Measurements from ENCODE around the gene LMLN. TPM values are rescaled to one million over a fixed set of nuclear protein-coding genes. Genes with fewer than 3 reads are reported as not detected.

LMLN gene
- total and polyA plus RNA-seq, 2 donors (not counting 1 experiment from before 2014, with no cell fraction given), result 6.6 to 7.1 TPM

GRCh38 chr3:198027799-198028390 lies 67.9 kb downstream of the LMLN start:
- Histone ChIP-seq H3K27ac (ENCODE audit: insufficient read depth, low read length) (no peak overlapping the region), H3K4me1 (ENCODE audit: control insufficient read depth, extremely low read depth, insufficient read depth, low read length) (no peaks in the 10 kb centered on the region), H3K4me2 (ENCODE audit: extremely low read depth, insufficient read depth, low read length) (no peak overlapping the region), H2AFZ (ENCODE audit: low read length) (no peak overlapping the region), H3K79me2 (ENCODE audit: control insufficient read depth, insufficient read depth, low read length) (no peaks in the 10 kb centered on the region), H4K20me1 (ENCODE audit: control insufficient read depth, extremely low read depth, insufficient read depth, low read length) (no peaks in the 10 kb centered on the region), H3K27me3 (ENCODE audit: control insufficient read depth, insufficient read depth, low read length) (no peaks in the 10 kb centered on the region), H3K9ac (ENCODE audit: insufficient read depth, low read length) (no peak overlapping the region), H3K9me3 (ENCODE audit: control insufficient read depth, insufficient read depth, low read depth, low read length) (no peaks in the 10 kb centered on the region), H3K36me3 (ENCODE audit: control insufficient read depth, insufficient read depth, low read length) (peaks cover 1% of the 10 kb centered on the region), H3K4me3 (replicated peaks in 1 of 4; ENCODE audit: control extremely low read depth in 1 of 4, insufficient read depth in 1 of 4, low read depth in 3 of 4, low read length in 4 of 4) (no peak overlapping the region)
- no peak for DNase-seq (ENCODE audit: low read depth in 2 of 2)
- no peak for TF ChIP-seq EZH2 (IDR thresholded peaks at IDR 0.05; ENCODE audit: low read length, missing control alignments)
- TF ChIP-seq, protein P1, sequence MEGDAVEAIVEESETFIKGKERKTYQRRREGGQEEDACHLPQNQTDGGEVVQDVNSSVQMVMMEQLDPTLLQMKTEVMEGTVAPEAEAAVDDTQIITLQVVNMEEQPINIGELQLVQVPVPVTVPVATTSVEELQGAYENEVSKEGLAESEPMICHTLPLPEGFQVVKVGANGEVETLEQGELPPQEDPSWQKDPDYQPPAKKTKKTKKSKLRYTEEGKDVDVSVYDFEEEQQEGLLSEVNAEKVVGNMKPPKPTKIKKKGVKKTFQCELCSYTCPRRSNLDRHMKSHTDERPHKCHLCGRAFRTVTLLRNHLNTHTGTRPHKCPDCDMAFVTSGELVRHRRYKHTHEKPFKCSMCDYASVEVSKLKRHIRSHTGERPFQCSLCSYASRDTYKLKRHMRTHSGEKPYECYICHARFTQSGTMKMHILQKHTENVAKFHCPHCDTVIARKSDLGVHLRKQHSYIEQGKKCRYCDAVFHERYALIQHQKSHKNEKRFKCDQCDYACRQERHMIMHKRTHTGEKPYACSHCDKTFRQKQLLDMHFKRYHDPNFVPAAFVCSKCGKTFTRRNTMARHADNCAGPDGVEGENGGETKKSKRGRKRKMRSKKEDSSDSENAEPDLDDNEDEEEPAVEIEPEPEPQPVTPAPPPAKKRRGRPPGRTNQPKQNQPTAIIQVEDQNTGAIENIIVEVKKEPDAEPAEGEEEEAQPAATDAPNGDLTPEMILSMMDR (conservative IDR thresholded peaks at IDR 0.05 in 1 of 2, IDR thresholded peaks at IDR 0.05 in 1 of 2; ENCODE audit: low read depth in 1 of 2, low read length in 2 of 2), result no peak

DNA sequence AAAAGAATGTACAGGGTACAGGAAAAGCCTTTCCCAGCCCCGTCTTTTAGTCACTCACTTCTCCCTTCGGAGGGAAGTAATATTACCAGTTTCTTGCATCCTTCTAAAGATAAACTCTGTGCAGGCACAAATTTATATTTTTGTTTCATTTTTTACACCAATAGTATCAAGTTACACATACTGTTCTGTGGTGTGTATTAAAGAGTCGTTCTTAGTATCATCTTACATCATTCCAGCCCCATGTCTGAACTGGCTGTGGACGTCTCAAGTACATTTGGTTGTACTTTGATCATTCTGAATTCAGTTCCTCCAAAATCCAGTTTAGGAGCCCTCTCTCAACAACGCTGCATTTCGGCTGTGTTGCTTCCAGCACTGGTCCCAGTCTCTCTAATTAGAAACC lies 68.7 kb downstream of the LMLN start:
- no peaks in the 10 kb centered on the region for H3K27me3 ChIP-seq (ENCODE audit: control insufficient read depth, insufficient read depth, low read length)
- H2AFZ ChIP-seq (ENCODE audit: low read length), result no peak overlapping the region
- H3K4me2 ChIP-seq (ENCODE audit: extremely low read depth, insufficient read depth, low read length), result no peak overlapping the region

GRCh38 chr3:198030125-198030524 lies 70.1 kb downstream of the LMLN start:
- DNase-seq (ENCODE audit: low read depth in 2 of 2), result no peak
- H4K20me1 ChIP-seq (ENCODE audit: control insufficient read depth, extremely low read depth, insufficient read depth, low read length), result no peaks in the 10 kb centered on the region

More for the DNA sequence above, 68.7 kb downstream of the LMLN start:
- Histone ChIP-seq H4K20me1 (ENCODE audit: control insufficient read depth, extremely low read depth, insufficient read depth, low read length) (no peaks in the 10 kb centered on the region), H3K9ac (ENCODE audit: insufficient read depth, low read length) (no peak overlapping the region), H3K79me2 (ENCODE audit: control insufficient read depth, insufficient read depth, low read length) (no peaks in the 10 kb centered on the region), H3K36me3 (ENCODE audit: control insufficient read depth, insufficient read depth, low read length) (peaks cover 1% of the 10 kb centered on the region), H3K4me1 (ENCODE audit: control insufficient read depth, extremely low read depth, insufficient read depth, low read length) (no peaks in the 10 kb centered on the region), H3K27ac (ENCODE audit: insufficient read depth, low read length) (no peak overlapping the region), H3K4me3 (replicated peaks in 1 of 4; ENCODE audit: control extremely low read depth in 1 of 4, insufficient read depth in 1 of 4, low read depth in 3 of 4, low read length in 4 of 4) (no peak overlapping the region), H3K9me3 (ENCODE audit: control insufficient read depth, insufficient read depth, low read depth, low read length) (no peaks in the 10 kb centered on the region)
- TF ChIP-seq, protein P1 (conservative IDR thresholded peaks at IDR 0.05 in 1 of 2, IDR thresholded peaks at IDR 0.05 in 1 of 2; ENCODE audit: low read depth in 1 of 2, low read length in 2 of 2), result no peak
- no peak for TF ChIP-seq EZH2 (IDR thresholded peaks at IDR 0.05; ENCODE audit: low read length, missing control alignments)
- peak; percentile 56 to 88 for DNase-seq (ENCODE audit: low read depth in 2 of 2)

More at GRCh38 chr3:198030125-198030524, 70.1 kb downstream of the LMLN start:
- Histone ChIP-seq H3K27me3 (ENCODE audit: control insufficient read depth, insufficient read depth, low read length) (no peaks in the 10 kb centered on the region), H3K36me3 (ENCODE audit: control insufficient read depth, insufficient read depth, low read length) (peaks cover 1% of the 10 kb centered on the region), H3K4me1 (ENCODE audit: control insufficient read depth, extremely low read depth, insufficient read depth, low read length) (no peaks in the 10 kb centered on the region), H3K79me2 (ENCODE audit: control insufficient read depth, insufficient read depth, low read length) (no peaks in the 10 kb centered on the region), H3K9ac (ENCODE audit: insufficient read depth, low read length) (no peak overlapping the region), H3K4me3 (replicated peaks in 1 of 4; ENCODE audit: control extremely low read depth in 1 of 4, insufficient read depth in 1 of 4, low read depth in 3 of 4, low read length in 4 of 4) (no peak overlapping the region), H3K27ac (ENCODE audit: insufficient read depth, low read length) (no peak overlapping the region), H3K4me2 (ENCODE audit: extremely low read depth, insufficient read depth, low read length) (no peak overlapping the region), H2AFZ (ENCODE audit: low read length) (no peak overlapping the region), H3K9me3 (ENCODE audit: control insufficient read depth, insufficient read depth, low read depth, low read length) (no peaks in the 10 kb centered on the region)
- TF ChIP-seq EZH2 (IDR thresholded peaks at IDR 0.05; ENCODE audit: low read length, missing control alignments), result no peak
- TF ChIP-seq, protein P1 (conservative IDR thresholded peaks at IDR 0.05 in 1 of 2, IDR thresholded peaks at IDR 0.05 in 1 of 2; ENCODE audit: low read depth in 1 of 2, low read length in 2 of 2), result no peak

All from fibroblast of lung (primary cell).